RWPE2 (cell line): ENCODE results near the gene TBC1D5.

Experiments
- ATAC-seq: fragments of 200-7000 bp; cut with Tn5 transposase; 3 replicates; pipeline ENCODE4 v1.9.1; 2021; ENCODE audit warnings: low read depth
- DNase-seq: peaks from one replicate; pipeline ENCODE4 v3.0.0-alpha.2; 2020; ENCODE audit warnings: low spot score
- H3K27ac ChIP-seq: fragments of 450-650 bp; 2 replicates; pipeline ENCODE4 v1.5.1; 2017; ENCODE audit warnings: mild to moderate bottlenecking; ENCODE audit not compliant: poor library complexity, severe bottlenecking
- H3K27me3 ChIP-seq: fragments of 250-450 bp; sonication (Bioruptor Pico); 2 replicates; pipeline ENCODE4 v1.5.1; 2021; ENCODE audit warnings: mild to moderate bottlenecking, moderate library complexity; ENCODE audit not compliant: insufficient read depth, poor library complexity, severe bottlenecking
- H3K36me3 ChIP-seq: fragments of 250-450 bp; sonication (Bioruptor Pico); 2 replicates; pipeline ENCODE4 v1.5.1; 2020; ENCODE audit warnings: low read depth, mild to moderate bottlenecking, moderate library complexity
- H3K4me1 ChIP-seq: fragments of 250-450 bp; sonication (Bioruptor Pico); 2 replicates; pipeline ENCODE4 v1.5.1; 2021; ENCODE audit warnings: mild to moderate bottlenecking, moderate library complexity; ENCODE audit not compliant: insufficient read depth, poor library complexity, severe bottlenecking
- H3K4me3 ChIP-seq: fragments of 250-450 bp; sonication (Bioruptor Pico); 2 replicates; pipeline ENCODE4 v1.5.1; 2021; ENCODE audit warnings: mild to moderate bottlenecking, moderate library complexity; ENCODE audit not compliant: severe bottlenecking
- H3K9me3 ChIP-seq: fragments of 250-450 bp; sonication (Bioruptor Pico); 2 replicates; pipeline ENCODE4 v1.5.1; 2021; ENCODE audit warnings: mild to moderate bottlenecking, moderate library complexity; ENCODE audit not compliant: severe bottlenecking
- TF ChIP-seq, protein P1 (sequence below): fragments of 450-650 bp; IDR thresholded peaks from one replicate; pipeline ENCODE4 v1.5.1; 2017; ENCODE audit warnings: mild to moderate bottlenecking, moderate library complexity; ENCODE audit not compliant: poor library complexity, severe bottlenecking

Gene TBC1D5

DNA sequence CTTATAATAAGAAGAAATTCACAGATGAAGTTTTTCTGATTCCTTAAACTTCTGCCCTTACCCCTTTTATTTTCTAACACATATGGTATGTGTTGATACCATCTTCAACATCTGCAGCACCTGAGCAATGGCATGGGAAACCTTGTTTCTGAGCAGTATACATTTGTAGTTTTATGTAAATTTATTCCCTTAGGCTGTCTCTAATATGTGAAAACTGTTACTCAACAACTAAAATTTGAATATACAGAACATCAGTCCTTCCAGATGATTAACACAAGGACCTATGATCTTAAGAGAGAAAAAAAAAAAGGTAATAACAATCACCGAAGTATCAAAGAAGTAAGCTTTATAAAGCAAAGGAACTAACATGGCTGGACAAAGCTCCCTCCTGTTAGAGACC lies 190.5 kb downstream of the TBC1D5 start:
- no peak for DNase-seq
- ATAC-seq = no peak
- no peaks in the 10 kb centered on the region for H3K27me3 ChIP-seq
- no peak overlapping the region for H3K27ac ChIP-seq
- H3K36me3 ChIP-seq = no peaks in the 10 kb centered on the region
- TF ChIP-seq, protein P1, sequence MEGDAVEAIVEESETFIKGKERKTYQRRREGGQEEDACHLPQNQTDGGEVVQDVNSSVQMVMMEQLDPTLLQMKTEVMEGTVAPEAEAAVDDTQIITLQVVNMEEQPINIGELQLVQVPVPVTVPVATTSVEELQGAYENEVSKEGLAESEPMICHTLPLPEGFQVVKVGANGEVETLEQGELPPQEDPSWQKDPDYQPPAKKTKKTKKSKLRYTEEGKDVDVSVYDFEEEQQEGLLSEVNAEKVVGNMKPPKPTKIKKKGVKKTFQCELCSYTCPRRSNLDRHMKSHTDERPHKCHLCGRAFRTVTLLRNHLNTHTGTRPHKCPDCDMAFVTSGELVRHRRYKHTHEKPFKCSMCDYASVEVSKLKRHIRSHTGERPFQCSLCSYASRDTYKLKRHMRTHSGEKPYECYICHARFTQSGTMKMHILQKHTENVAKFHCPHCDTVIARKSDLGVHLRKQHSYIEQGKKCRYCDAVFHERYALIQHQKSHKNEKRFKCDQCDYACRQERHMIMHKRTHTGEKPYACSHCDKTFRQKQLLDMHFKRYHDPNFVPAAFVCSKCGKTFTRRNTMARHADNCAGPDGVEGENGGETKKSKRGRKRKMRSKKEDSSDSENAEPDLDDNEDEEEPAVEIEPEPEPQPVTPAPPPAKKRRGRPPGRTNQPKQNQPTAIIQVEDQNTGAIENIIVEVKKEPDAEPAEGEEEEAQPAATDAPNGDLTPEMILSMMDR = no peak
- H3K9me3 ChIP-seq = no peaks in the 10 kb centered on the region
- H3K4me3 ChIP-seq = no peak overlapping the region
- no peaks in the 10 kb centered on the region for H3K4me1 ChIP-seq

- DNase-seq (no peak), ATAC-seq (no peak)
- H3K36me3 ChIP-seq = no peaks in the 10 kb centered on the region
- no peaks in the 10 kb centered on the region for H3K9me3 ChIP-seq
- no peak overlapping the region for H3K4me3 ChIP-seq
- no peak overlapping the region for H3K27ac ChIP-seq
- H3K27me3 ChIP-seq = no peaks in the 10 kb centered on the region
- TF ChIP-seq, protein P1 = no peak
- H3K4me1 ChIP-seq = no peaks in the 10 kb centered on the region
Measured at GRCh38 chr3:17551333-17551732, 191.1 kb downstream of the TBC1D5 start.

DNA sequence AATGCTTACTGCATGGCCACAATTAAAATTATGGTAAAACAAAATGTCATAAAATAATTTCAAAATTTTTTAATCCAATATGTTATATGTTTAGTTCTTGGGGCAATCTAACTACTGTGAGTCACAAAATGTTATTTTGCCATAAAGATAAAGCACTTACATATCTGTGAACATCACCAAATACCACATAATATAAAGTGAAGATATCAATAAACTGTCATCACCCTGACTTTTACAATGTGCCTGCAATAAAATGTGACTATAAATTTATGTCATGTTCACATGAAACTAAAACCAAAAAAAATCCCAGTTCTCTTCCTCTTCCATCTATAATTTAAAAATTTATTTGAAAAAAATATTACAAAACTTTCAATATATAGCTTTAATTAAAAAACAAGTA lies 191.8 kb downstream of the TBC1D5 start:
- Histone ChIP-seq H3K9me3 (no peaks in the 10 kb centered on the region), H3K27me3 (no peaks in the 10 kb centered on the region), H3K36me3 (no peaks in the 10 kb centered on the region), H3K27ac (no peak overlapping the region), H3K4me3 (no peak overlapping the region), H3K4me1 (no peaks in the 10 kb centered on the region)
- TF ChIP-seq, protein P1 = no peak
- DNase-seq = no peak
- ATAC-seq = no peak

GRCh38 chr3:17546500-17547255 lies 195.8 kb downstream of the TBC1D5 start:
- Histone ChIP-seq H3K27me3 (no peaks in the 10 kb centered on the region), H3K27ac (no peak overlapping the region), H3K36me3 (no peaks in the 10 kb centered on the region; the same call in 1 of the 2 replicates), H3K9me3 (no peaks in the 10 kb centered on the region), H3K4me3 (no peak overlapping the region), H3K4me1 (no peaks in the 10 kb centered on the region)
- TF ChIP-seq, protein P1 = no peak
- DNase-seq (no peak), ATAC-seq (no peak)

DNA sequence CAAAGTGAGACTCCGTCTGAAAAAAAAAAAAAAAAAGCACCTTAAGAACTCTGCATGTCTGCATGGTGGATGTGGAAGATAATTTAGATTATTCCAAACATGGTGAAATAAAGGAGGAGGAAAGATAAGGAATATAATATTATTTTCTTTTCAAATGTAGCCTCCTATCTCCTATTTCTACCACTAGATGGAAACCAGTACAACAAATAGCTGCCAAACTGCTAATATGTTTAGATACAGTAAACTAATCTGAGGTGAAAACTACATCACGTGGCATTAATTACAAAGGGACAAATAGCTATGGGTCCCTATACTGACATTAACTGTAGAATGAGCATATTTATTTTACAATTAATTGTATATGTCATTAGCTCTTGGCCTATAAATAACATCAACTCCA lies 197.8 kb downstream of the TBC1D5 start:
- Histone ChIP-seq H3K9me3 (no peaks in the 10 kb centered on the region), H3K36me3 (no peaks in the 10 kb centered on the region; the same call in 1 of the 2 replicates), H3K27ac (no peak overlapping the region), H3K4me1 (no peaks in the 10 kb centered on the region), H3K4me3 (no peak overlapping the region), H3K27me3 (no peaks in the 10 kb centered on the region)
- TF ChIP-seq, protein P1 = peak; percentile 35
- no peak for DNase-seq
- ATAC-seq = no peak
